Smooth muscle cell (in vitro differentiated cells): Measurements from ENCODE around the gene MAP3K5. TPM values are rescaled to one million over a fixed set of nuclear protein-coding genes. Genes with fewer than 3 reads are reported as not detected.

Experiments
- DNase-seq: peaks from one replicate; lab custom pipeline; 2025; ENCODE audit not compliant: unreplicated experiment; lab: John Stamatoyannopoulos, UW
- H2AFZ ChIP-seq: fragments of 200-600 bp; sonication (generic); 2 replicates; pipeline ENCODE4 v1.6.0; 2016; ENCODE audit warnings: antibody characterized with exemption, low read depth, mild to moderate bottlenecking
- H3F3A ChIP-seq: fragments of 200-600 bp; sonication (generic); 2 replicates; pipeline ENCODE4 v1.6.0; 2017; ENCODE audit warnings: antibody characterized with exemption, low read depth
- H3K27ac ChIP-seq: fragments of 200-600 bp; sonication (generic); 2 replicates; pipeline ENCODE4 v1.5.1; 2016; ENCODE audit warnings: low read depth, mild to moderate bottlenecking
- H3K27me3 ChIP-seq: fragments of 200-600 bp; sonication (generic); 2 replicates; pipeline ENCODE4 v1.6.1; 2016; ENCODE audit warnings: low read depth, mild to moderate bottlenecking
- H3K36me3 ChIP-seq: fragments of 200-600 bp; sonication (generic); 2 replicates; pipeline ENCODE4 v1.5.1; 2016; ENCODE audit warnings: low read depth
- H3K4me1 ChIP-seq: fragments of 200-600 bp; sonication (generic); 2 replicates; pipeline ENCODE4 v1.5.1; 2016; ENCODE audit warnings: low read depth
- H3K4me2 ChIP-seq: fragments of 200-600 bp; sonication (generic); 2 replicates; pipeline ENCODE4 v1.6.0; 2016; ENCODE audit warnings: mild to moderate bottlenecking
- H3K4me3 ChIP-seq: fragments of 200-600 bp; sonication (generic); 2 replicates; pipeline ENCODE4 v1.5.1; 2016; ENCODE audit warnings: mild to moderate bottlenecking
- H3K79me2 ChIP-seq: fragments of 200-600 bp; sonication (generic); 2 replicates; pipeline ENCODE4 v1.6.0; 2016; ENCODE audit warnings: low read depth, mild to moderate bottlenecking
- H3K9ac ChIP-seq: fragments of 200-600 bp; sonication (generic); 2 replicates; pipeline ENCODE4 v1.6.0; 2016; ENCODE audit warnings: low read depth
- H3K9me3 ChIP-seq: fragments of 200-600 bp; sonication (generic); replicated peaks from 2 replicates; pipeline ENCODE4 v1.5.1; 2016; ENCODE audit warnings: low read depth
- H4K20me1 ChIP-seq: fragments of 200-600 bp; sonication (generic); 2 replicates; pipeline ENCODE4 v1.6.0; 2016; ENCODE audit warnings: low read depth
- CTCF ChIP-seq: fragments of 200-600 bp; sonication (generic); IDR thresholded peaks from 2 replicates; pipeline ENCODE4 v1.5.1; 2017; ENCODE audit warnings: borderline replicate concordance, mild to moderate bottlenecking, antibody characterized with exemption; ENCODE audit not compliant: insufficient read depth, poor library complexity, severe bottlenecking
- WGBS: methylation state at CpG from one replicate; pipeline ENCODE4 v1.1.7; 2016; ENCODE audit warnings: low lambda C conversion rate; 5-methylcytosine and 5-hydroxymethylcytosine counted together
- polyA plus RNA-seq: library from polyadenylated mRNA; unstranded; fragments of >200 nt; fragmentation: Nextera tagmentation; extraction: Ambion mirVana; gene quantifications from 2 replicates; pipeline ENCODE4 v1.2.1, GENCODE V29; 2016
- total RNA-seq: library from RNA; depleted of rRNA; stranded (reverse); fragments of >200 nt; gene quantifications from 2 replicates; pipeline ENCODE4 v1.2.3, GENCODE V29; 2014

Gene MAP3K5
- total and polyA plus RNA-seq, 2 experiments from 2014 or later = 0.93 to 2.1 TPM

- no peaks in the 10 kb centered on the region for H3K9me3 ChIP-seq
- no peaks in the 10 kb centered on the region for H4K20me1 ChIP-seq
- H3F3A ChIP-seq = no peaks in the 10 kb centered on the region
- no peaks in the 10 kb centered on the region for H3K36me3 ChIP-seq
- no peaks in the 10 kb centered on the region for H3K27me3 ChIP-seq
- H3K79me2 ChIP-seq = no peaks in the 10 kb centered on the region
- 85% methylated on average over 2 of the region's 2 CpGs for WGBS
- no peak overlapping the region for H2AFZ ChIP-seq
- no peak for DNase-seq
- TF ChIP-seq CTCF = no peak
- no peak overlapping the region for H3K9ac ChIP-seq
- H3K27ac ChIP-seq = no peak overlapping the region
- no peaks in the 10 kb centered on the region for H3K4me1 ChIP-seq
- no peak overlapping the region for H3K4me2 ChIP-seq
- H3K4me3 ChIP-seq = no peak overlapping the region
These were observed 72.8 kb downstream of the MAP3K5 start for GRCh38 chr6:136719280-136720044.

- WGBS = 94% methylated on average over 1 of the region's 1 CpG
- Histone ChIP-seq H3K9ac (no peak overlapping the region), H3K79me2 (no peaks in the 10 kb centered on the region), H4K20me1 (no peaks in the 10 kb centered on the region), H3K9me3 (no peaks in the 10 kb centered on the region), H3K4me2 (no peak overlapping the region), H3K27ac (no peak overlapping the region), H3K27me3 (no peaks in the 10 kb centered on the region), H3K36me3 (no peaks in the 10 kb centered on the region), H3F3A (no peaks in the 10 kb centered on the region), H2AFZ (no peak overlapping the region), H3K4me1 (no peaks in the 10 kb centered on the region), H3K4me3 (no peak overlapping the region)
- DNase-seq = no peak
- TF ChIP-seq CTCF = no peak
These were observed 73.8 kb downstream of the MAP3K5 start for GRCh38 chr6:136718476-136718875.

GRCh38 chr6:136717716-136717990, 74.6 kb downstream of the MAP3K5 start:
- Histone ChIP-seq H2AFZ (no peak overlapping the region), H3K79me2 (no peaks in the 10 kb centered on the region), H3K36me3 (no peaks in the 10 kb centered on the region), H3K9me3 (no peaks in the 10 kb centered on the region), H3K4me1 (no peaks in the 10 kb centered on the region), H3K4me3 (no peak overlapping the region), H3K9ac (no peak overlapping the region), H3F3A (no peaks in the 10 kb centered on the region), H3K4me2 (no peak overlapping the region), H4K20me1 (no peaks in the 10 kb centered on the region), H3K27ac (no peak overlapping the region), H3K27me3 (no peaks in the 10 kb centered on the region)
- DNase-seq = no peak
- no peak for TF ChIP-seq CTCF
- 69% methylated on average over 1 of the region's 1 CpG for WGBS
